NCI-H226 (cell line): ENCODE data around the gene OR13C4.
"Not testable (repeated sequence)": the region's sequence is repeated elsewhere in the genome, so short reads cannot be mapped to it uniquely, and the experiment has no call there.

Experiments
- DNase-seq: peaks from one replicate; pipeline ENCODE4 v3.0.0-alpha.2; 2015

OR13C4 gene

GRCh38 chr9:104527109-104527508, at the start of gene OR13C4:
Gene OR13C4, minus strand, starts transcription at chr9:104527209. Its CDS starts 0 bp downstream, at chr9:104527209.
- DNase-seq = no peak

DNA sequence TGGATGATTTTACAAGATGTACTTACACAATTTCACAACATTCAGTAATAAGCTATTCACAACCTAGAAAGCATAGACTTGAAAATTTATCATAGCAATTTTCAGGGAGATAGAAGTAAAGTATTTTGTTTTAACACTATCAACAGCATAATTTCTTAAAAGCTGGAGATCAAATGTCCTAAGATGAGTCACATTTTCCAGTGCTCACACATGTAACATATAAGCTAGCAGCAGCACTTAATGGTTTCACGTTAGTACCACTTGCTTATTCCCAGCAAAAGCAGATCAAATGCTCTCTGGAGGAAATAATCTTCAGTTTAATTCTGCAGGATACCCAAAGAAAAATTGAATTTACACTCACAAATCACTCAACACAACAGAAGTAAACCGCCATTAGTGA, 48.4 kb upstream of the OR13C4 start:
- DNase-seq = no peak

- DNase-seq = no peak
These were observed 45.6 kb upstream of the OR13C4 start for GRCh38 chr9:104572612-104573011.

- no peak for DNase-seq
These were observed 41.9 kb upstream of the OR13C4 start, which contains the start of gene OR13C8 for GRCh38 chr9:104568868-104569267. Gene OR13C8, plus strand, starts transcription at chr9:104569168. Its CDS starts 0 bp downstream, at chr9:104569168.

- no peak for DNase-seq
These were observed 37.3 kb upstream of the OR13C4 start for GRCh38 chr9:104564358-104564757.

GRCh38 chr9:104556830-104557634, 30.0 kb upstream of the OR13C4 start:
- no peak for DNase-seq

- no peak for DNase-seq
These were observed 28.5 kb upstream of the OR13C4 start for GRCh38 chr9:104555521-104555920.

DNA sequence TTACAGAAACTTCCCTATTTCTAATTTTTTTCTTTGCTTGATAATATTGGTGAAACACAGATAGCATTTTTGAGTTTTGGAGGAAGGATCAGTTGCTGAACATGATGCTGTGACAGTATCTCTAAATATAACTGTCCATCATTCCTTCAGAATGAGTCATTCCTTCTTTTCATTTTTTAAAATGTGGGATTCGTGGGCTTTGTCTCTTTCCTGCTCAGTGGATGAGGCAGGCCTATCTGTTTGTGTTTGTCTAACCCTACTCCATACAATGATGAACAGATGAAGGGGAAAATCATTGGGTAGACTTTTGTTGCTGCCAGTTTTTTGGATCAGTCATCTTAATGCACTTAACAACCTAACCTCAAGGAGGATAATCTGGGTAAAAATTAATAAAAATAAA, 26.3 kb upstream of the OR13C4 start:
- peak; percentile 27 for DNase-seq

DNA sequence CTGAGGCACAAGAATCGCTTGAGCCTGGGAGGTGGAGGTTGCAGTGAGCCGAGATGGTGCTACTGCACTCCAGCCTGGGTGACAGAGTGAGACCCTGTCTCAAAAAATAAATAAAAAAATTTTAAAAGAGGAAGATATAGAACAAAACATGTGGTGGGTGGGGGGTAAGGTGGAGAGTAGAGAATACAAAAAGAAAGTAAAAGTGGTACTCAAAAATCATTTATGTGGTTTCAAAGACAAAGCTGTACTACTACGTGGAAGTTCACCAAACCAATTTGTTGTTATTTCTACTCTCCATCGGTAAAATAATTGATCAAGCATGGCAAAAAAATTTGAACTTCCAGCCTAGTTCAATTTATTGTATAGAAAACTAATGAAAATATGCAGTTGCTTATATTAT, 17.6 kb upstream of the OR13C4 start:
- DNase-seq = no peak

GRCh38 chr9:104539275-104539674, 12.3 kb upstream of the OR13C4 start:
- no peak for DNase-seq

DNA sequence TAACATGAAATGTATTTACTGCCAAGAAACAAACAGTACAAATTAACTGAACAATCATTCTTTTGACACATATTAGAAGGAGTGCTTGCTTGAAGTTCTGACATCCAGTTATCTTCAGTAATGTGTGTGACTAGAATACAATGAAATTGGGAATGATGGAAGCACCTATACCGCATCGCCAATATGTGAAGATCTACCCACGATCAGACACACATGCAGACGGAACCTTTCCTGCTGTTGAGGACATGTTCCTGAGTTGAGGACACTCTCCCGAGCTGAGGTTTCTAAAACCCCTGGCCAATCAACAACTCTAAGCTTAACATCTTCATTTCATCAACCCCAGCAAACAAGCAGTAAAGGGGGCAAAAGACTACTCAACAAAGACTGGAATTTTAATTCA, 9.7 kb upstream of the OR13C4 start, which contains the start of gene OR13C3:
Gene OR13C3 (minus strand): TSS at position 101 of the 400 bp plus-strand sequence. CDS start 133 bp downstream, outside the sequence.
- no peak for DNase-seq

DNA sequence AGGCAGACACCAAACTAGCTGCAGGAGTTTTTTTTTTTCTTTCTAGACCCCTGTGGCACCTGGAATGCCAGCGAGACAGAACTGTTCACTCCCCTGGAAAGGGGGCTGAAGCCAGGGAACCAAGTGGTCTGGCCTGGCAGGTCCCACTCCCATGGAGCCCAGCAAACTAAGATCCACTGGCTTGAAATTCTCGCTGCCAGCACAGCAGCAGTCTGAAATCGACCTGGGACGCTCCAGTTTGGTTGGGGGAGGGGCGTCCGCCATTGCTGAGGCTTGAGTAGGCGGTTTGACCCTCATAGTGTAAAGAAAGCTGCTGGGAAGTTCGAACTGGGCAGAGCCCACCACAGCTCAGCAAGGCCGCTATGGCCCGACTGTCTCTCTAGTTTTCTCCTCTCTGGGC, 6.8 kb downstream of the OR13C4 start:
- not testable (repeated sequence) for DNase-seq

DNA sequence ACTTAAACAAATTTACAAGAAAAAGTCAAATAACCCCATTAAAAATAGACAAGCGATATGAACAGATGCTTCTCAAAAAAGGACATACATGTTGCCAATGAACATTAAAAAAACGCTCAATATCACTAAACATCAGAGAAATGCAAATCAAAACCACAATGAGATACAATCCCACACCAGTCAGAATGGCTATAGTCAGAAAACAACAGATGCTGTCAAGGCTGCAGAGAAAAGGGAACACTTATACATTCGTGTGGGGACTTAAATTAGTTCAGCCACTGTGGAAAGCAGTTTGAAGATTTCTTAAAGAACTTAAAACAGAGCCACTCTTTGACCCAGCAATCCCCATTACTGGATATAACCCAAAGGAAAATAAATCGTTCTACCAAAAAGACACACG, 12.1 kb downstream of the OR13C4 start:
- no peak for DNase-seq

DNA sequence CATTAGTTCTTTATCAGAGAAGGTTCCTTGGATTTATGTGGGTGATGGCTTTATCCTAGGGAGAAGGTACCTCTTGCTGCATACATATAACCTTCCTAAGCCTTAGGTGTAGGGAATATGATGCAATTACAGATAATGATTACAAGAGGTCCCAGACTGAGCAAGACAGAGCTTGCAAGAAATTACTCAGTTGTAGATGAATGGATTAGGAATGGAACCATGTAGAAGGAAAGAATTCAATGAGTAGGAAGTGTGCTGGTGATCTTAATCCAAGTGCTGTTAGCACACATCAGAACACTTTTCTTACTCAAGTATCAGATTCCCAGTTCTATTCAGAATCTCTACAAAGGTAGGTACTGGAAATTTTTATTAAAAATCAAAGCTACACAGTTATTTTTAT, 20.4 kb downstream of the OR13C4 start:
- no peak for DNase-seq

GRCh38 chr9:104503963-104504362, 23.0 kb downstream of the OR13C4 start, which contains the start of gene OR13F1:
Gene OR13F1, plus strand, starts transcription at chr9:104504263. Its CDS starts 0 bp downstream, at chr9:104504263.
- DNase-seq = no peak

- no peak for DNase-seq
These were observed 23.6 kb downstream of the OR13C4 start for GRCh38 chr9:104503440-104503839.

GRCh38 chr9:104494808-104495207, 32.2 kb downstream of the OR13C4 start:
- DNase-seq = peak; percentile 2

DNA sequence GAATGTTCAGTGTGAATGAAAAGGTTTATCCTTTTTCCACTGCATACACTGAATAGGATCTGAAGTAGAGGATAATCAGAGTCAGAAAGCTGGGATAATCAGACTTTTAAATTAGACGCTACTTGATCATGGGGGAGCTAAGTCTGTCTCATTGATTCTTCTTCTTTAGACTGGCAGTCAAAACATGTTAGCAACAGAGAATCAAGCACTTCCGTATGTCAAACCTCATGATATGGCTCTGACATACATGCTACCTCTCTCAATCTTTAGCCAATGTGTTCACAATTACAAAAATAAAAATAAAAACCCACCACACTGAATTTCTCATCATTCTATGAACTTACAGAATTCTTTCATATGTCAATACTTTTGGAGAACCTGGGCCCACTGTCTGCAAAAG, 42.0 kb downstream of the OR13C4 start:
- DNase-seq = no peak

- DNase-seq = no peak
These were observed 44.0 kb downstream of the OR13C4 start for GRCh38 chr9:104482921-104483570.
